HG03196 (cell line): ENCODE measurements around the gene RPEL1.
"Not testable (repeated sequence)": the region's sequence is repeated elsewhere in the genome, so short reads cannot be mapped to it uniquely, and the experiment has no call there.

ENCODE experiments used
- ATAC-seq: cut with Tn5 transposase; IDR thresholded peaks from one replicate; pipeline ENCODE4 v1.9.1; 2021; ENCODE audit not compliant: unreplicated experiment

RPEL1 gene

GRCh38 chr10:103245587-103245986 is at the start of gene RPEL1:
TSS of gene RPEL1 (plus strand) at chr10:103245887. CDS start at chr10:103245997, 110 bp downstream.
- not testable (repeated sequence) for ATAC-seq

- ATAC-seq, result no peak
Observed at GRCh38 chr10:103196516-103196915, 49.2 kb upstream of the RPEL1 start.

GRCh38 chr10:103197174-103197573 is 48.5 kb upstream of the RPEL1 start:
- no peak for ATAC-seq

GRCh38 chr10:103197903-103198302 is 47.8 kb upstream of the RPEL1 start:
- no peak for ATAC-seq

- no peak for ATAC-seq
Observed at GRCh38 chr10:103198648-103199047, 47.0 kb upstream of the RPEL1 start.

GRCh38 chr10:103199488-103199887 is 46.2 kb upstream of the RPEL1 start:
- ATAC-seq, result no peak

- no peak for ATAC-seq
Observed at GRCh38 chr10:103202319-103202718, 43.4 kb upstream of the RPEL1 start.

GRCh38 chr10:103203466-103203865 is 42.2 kb upstream of the RPEL1 start:
- no peak for ATAC-seq

- ATAC-seq, result no peak
Observed at GRCh38 chr10:103204353-103205255, 41.1 kb upstream of the RPEL1 start.

GRCh38 chr10:103205401-103205800 is 40.3 kb upstream of the RPEL1 start:
- ATAC-seq, result not testable (repeated sequence)

- ATAC-seq, result not testable (repeated sequence)
Observed at GRCh38 chr10:103206715-103207114, 39.0 kb upstream of the RPEL1 start.

- no peak for ATAC-seq
Observed at GRCh38 chr10:103207141-103207540, 38.5 kb upstream of the RPEL1 start.

- not testable (repeated sequence) for ATAC-seq
Observed at GRCh38 chr10:103207643-103208042, 38.0 kb upstream of the RPEL1 start.

- ATAC-seq, result not testable (repeated sequence)
Observed at GRCh38 chr10:103210262-103210661, 35.4 kb upstream of the RPEL1 start.

GRCh38 chr10:103215601-103216000 is 30.1 kb upstream of the RPEL1 start:
- ATAC-seq, result no peak

GRCh38 chr10:103216362-103216761 is 29.3 kb upstream of the RPEL1 start:
- not testable (repeated sequence) for ATAC-seq

GRCh38 chr10:103224133-103224532 is 21.6 kb upstream of the RPEL1 start:
- no peak for ATAC-seq

GRCh38 chr10:103224721-103225120 is 21.0 kb upstream of the RPEL1 start:
- ATAC-seq, result not testable (repeated sequence)

- ATAC-seq, result no peak
Observed at GRCh38 chr10:103225939-103226338, 19.7 kb upstream of the RPEL1 start.

- ATAC-seq, result no peak
Observed at GRCh38 chr10:103227416-103227815, 18.3 kb upstream of the RPEL1 start.

GRCh38 chr10:103231047-103231551 is 14.6 kb upstream of the RPEL1 start:
- ATAC-seq, result no peak

- ATAC-seq, result no peak
Observed at GRCh38 chr10:103232131-103232673, 13.5 kb upstream of the RPEL1 start.
